MM.1S (cell line): ENCODE measurements around the gene TGFB1I1.

Experiments
- EZH2 ChIP-seq: fragments of 300-600 bp; sonication (generic); optimal IDR thresholded peaks from 2 replicates; pipeline ENCODE3; 2017; ENCODE audit warnings: low read depth, mild to moderate bottlenecking, antibody characterized with exemption, low read length, mixed read lengths
- EZH2phosphoT487 ChIP-seq: fragments of 300-600 bp; sonication (generic); IDR thresholded peaks from 2 replicates; pipeline ENCODE4 v1.6.1; 2018; ENCODE audit warnings: antibody characterized with exemption, low read length
- TF ChIP-seq, protein P1 (sequence below): fragments of 300-600 bp; sonication (generic); IDR thresholded peaks from 2 replicates; pipeline ENCODE4 v1.5.1; 2016; ENCODE audit warnings: antibody characterized with exemption, low read length, mixed read lengths

- no peak for TF ChIP-seq EZH2
- TF ChIP-seq, protein P1, sequence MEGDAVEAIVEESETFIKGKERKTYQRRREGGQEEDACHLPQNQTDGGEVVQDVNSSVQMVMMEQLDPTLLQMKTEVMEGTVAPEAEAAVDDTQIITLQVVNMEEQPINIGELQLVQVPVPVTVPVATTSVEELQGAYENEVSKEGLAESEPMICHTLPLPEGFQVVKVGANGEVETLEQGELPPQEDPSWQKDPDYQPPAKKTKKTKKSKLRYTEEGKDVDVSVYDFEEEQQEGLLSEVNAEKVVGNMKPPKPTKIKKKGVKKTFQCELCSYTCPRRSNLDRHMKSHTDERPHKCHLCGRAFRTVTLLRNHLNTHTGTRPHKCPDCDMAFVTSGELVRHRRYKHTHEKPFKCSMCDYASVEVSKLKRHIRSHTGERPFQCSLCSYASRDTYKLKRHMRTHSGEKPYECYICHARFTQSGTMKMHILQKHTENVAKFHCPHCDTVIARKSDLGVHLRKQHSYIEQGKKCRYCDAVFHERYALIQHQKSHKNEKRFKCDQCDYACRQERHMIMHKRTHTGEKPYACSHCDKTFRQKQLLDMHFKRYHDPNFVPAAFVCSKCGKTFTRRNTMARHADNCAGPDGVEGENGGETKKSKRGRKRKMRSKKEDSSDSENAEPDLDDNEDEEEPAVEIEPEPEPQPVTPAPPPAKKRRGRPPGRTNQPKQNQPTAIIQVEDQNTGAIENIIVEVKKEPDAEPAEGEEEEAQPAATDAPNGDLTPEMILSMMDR, result no peak
- no peak for TF ChIP-seq EZH2phosphoT487
These were observed 13.6 kb downstream of the TGFB1I1 start for GRCh38 chr16:31485571-31485970.
